GM12878 (cell line): ENCODE data around the gene PHF23. TPM values are rescaled to one million over a fixed set of nuclear protein-coding genes. Genes with fewer than 3 reads are reported as not detected.

Experiments used
- CBX3 ChIP-seq: fragments of 200-600 bp; sonication (generic); IDR thresholded peaks from 2 replicates; pipeline ENCODE4 v1.6.1; 2016; ENCODE audit warnings: low read depth, borderline replicate concordance
- CHD1 ChIP-seq: IDR thresholded peaks from 2 replicates; pipeline ENCODE4 v1.6.1; 2012; ENCODE audit warnings: low read depth, low read length, improper control_type of control experiment
- CREM ChIP-seq: IDR thresholded peaks from 2 replicates; pipeline ENCODE4 v1.6.1; 2014; ENCODE audit warnings: antibody characterized with exemption, low read depth
- FOXK2 ChIP-seq: fragments of 450-650 bp; IDR thresholded peaks from 2 replicates; pipeline ENCODE4 v1.6.1; 2017; ENCODE audit warnings: mild to moderate bottlenecking, moderate library complexity
- HDAC2 ChIP-seq: fragments of 200-600 bp; sonication (generic); IDR thresholded peaks from 2 replicates; pipeline ENCODE4 v1.6.1; 2017
- IKZF1 ChIP-seq: fragments of 450-650 bp; conservative IDR thresholded peaks from 2 replicates; pipeline ENCODE4 v1.6.1; 2017; ENCODE audit warnings: antibody characterized with exemption, mild to moderate bottlenecking
- IKZF2 ChIP-seq, 2 experiments: fragments of 450-650 bp; IDR thresholded peaks; 2 replicates each; pipeline ENCODE4 v1.6.1; 2017; ENCODE audit warnings: mild to moderate bottlenecking in 2 of 2, moderate library complexity in 2 of 2
- KAT2A ChIP-seq: conservative IDR thresholded peaks from 2 replicates; pipeline ENCODE4 v1.6.1; 2011; ENCODE audit warnings: low read depth, low read length; ENCODE audit not compliant: control insufficient read depth
- KDM1A ChIP-seq: fragments of 200-600 bp; sonication (generic); IDR thresholded peaks from 2 replicates; pipeline ENCODE4 v1.6.1; 2016; ENCODE audit warnings: borderline replicate concordance
- RAD51 ChIP-seq: fragments of 450-650 bp; IDR thresholded peaks from 2 replicates; pipeline ENCODE4 v1.6.1; 2016; ENCODE audit warnings: moderate library complexity, mild to moderate bottlenecking, inconsistent platforms
- RBBP5 ChIP-seq: fragments of 200-600 bp; sonication (generic); conservative IDR thresholded peaks from 2 replicates; pipeline ENCODE4 v1.6.1; 2016
- RFX5 ChIP-seq: IDR thresholded peaks from 2 replicates; pipeline ENCODE4 v1.6.1; 2011; ENCODE audit warnings: low read depth, low read length, improper control_type of control experiment
- SMARCA5 ChIP-seq: fragments of 450-650 bp; IDR thresholded peaks from 2 replicates; pipeline ENCODE4 v1.6.1; 2017; ENCODE audit warnings: mild to moderate bottlenecking
- TARDBP ChIP-seq: IDR thresholded peaks from 2 replicates; pipeline ENCODE4 v1.6.1; 2016; ENCODE audit warnings: borderline replicate concordance
- ZNF384 ChIP-seq: IDR thresholded peaks from 2 replicates; pipeline ENCODE4 v1.6.1; 2012; ENCODE audit warnings: low read depth, mild to moderate bottlenecking, low read length, improper control_type of control experiment, borderline replicate concordance
- polyA plus RNA-seq, 11 experiments: library from polyadenylated mRNA; depleted of rRNA in 4 of 11; unstranded in 6 of 11; stranded (reverse) in 5 of 11; fragments of >200 nt; fragmentation: Nextera tagmentation in 4 of 11; fragmentation: Illumina TruSeq in 1 of 11; extraction: Ambion mirVana in 4 of 11; extraction: Trizol in 1 of 11; gene quantifications; 1 replicate in 1 of 11; 2 replicates in 10 of 11; pipeline versions ENCODE4 v1.2.1 to v1.2.3, GENCODE V29; 2011 to 2016; ENCODE audit warnings: inconsistent platforms in 2 of 11, missing spikeins in 2 of 11, low read depth in 1 of 11
- total RNA-seq, 4 experiments: library from RNA; depleted of rRNA in 3 of 4; stranded (reverse); fragments of >200 nt in 3 of 4; fragmentation: Illumina TruSeq in 1 of 4; extraction: Trizol in 1 of 4; gene quantifications; 2 replicates each; pipeline versions ENCODE4 v1.2.1 to v1.2.3, GENCODE V29; 2013 to 2021
- TF ChIP-seq, protein P1 (sequence below): fragments of 450-650 bp; IDR thresholded peaks from 2 replicates; pipeline ENCODE4 v1.6.1; 2016; ENCODE audit warnings: mild to moderate bottlenecking, moderate library complexity, borderline replicate concordance
- TF ChIP-seq, protein P2 (sequence below): IDR thresholded peaks from 2 replicates; pipeline ENCODE4 v1.6.1; 2011; ENCODE audit warnings: low read depth, mild to moderate bottlenecking, low read length, moderate library complexity, borderline replicate concordance; ENCODE audit errors: extremely low read depth
- TF ChIP-seq, protein P3 (sequence below): IDR thresholded peaks from 2 replicates; pipeline ENCODE4 v1.6.1; 2012; ENCODE audit warnings: mild to moderate bottlenecking, low read depth, low read length
- TF ChIP-seq, protein P4 (sequence below): fragments of 450-650 bp; IDR thresholded peaks from 2 replicates; pipeline ENCODE4 v1.6.1; 2017; ENCODE audit warnings: mild to moderate bottlenecking, low read depth, inconsistent platforms; ENCODE audit not compliant: poor library complexity, severe bottlenecking
- TF ChIP-seq, protein P5 (sequence below): IDR thresholded peaks from 2 replicates; pipeline ENCODE4 v1.6.1; 2012; ENCODE audit warnings: low read length, inconsistent platforms

PHF23 gene
- total and polyA plus RNA-seq, 10 of the 15 experiments (the other 5 are each of a cell fraction or from before 2014, with no cell fraction given), result 8.2 to 84.8 (median 32.6) TPM

DNA sequence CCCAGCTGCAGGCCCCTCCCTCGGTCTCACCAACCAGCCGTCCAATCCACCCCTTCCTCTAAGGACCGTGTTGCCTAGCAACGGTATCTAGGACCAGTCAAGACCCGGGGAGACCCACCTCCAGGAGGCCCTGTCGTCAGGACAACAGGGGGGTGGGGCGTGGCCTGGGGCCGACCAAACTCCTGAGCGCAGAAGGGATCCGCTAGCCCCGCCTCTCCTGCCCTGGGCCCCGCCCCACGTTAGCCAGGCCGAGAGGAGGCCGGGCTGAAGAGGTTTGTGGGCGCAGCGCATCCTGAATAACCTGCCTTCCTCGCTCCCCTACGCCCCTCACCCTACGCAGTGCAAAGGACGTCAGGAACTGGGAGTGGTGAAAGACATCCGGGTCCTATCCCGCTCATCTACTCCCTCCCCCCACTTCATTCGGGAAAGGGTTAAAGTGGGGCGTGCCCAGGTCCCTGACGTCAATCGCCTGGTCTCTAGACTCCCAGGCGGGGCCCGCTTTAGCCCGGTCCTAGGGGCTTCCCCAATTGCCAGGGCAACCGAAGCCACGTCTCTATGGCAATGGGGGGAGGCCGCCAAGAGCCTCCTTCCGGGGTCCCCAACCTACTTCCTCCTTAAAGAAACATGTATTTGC is 34.3 kb downstream of the PHF23 start (continued):
- TF ChIP-seq ZNF384, result no peak
- TF ChIP-seq, protein P1, sequence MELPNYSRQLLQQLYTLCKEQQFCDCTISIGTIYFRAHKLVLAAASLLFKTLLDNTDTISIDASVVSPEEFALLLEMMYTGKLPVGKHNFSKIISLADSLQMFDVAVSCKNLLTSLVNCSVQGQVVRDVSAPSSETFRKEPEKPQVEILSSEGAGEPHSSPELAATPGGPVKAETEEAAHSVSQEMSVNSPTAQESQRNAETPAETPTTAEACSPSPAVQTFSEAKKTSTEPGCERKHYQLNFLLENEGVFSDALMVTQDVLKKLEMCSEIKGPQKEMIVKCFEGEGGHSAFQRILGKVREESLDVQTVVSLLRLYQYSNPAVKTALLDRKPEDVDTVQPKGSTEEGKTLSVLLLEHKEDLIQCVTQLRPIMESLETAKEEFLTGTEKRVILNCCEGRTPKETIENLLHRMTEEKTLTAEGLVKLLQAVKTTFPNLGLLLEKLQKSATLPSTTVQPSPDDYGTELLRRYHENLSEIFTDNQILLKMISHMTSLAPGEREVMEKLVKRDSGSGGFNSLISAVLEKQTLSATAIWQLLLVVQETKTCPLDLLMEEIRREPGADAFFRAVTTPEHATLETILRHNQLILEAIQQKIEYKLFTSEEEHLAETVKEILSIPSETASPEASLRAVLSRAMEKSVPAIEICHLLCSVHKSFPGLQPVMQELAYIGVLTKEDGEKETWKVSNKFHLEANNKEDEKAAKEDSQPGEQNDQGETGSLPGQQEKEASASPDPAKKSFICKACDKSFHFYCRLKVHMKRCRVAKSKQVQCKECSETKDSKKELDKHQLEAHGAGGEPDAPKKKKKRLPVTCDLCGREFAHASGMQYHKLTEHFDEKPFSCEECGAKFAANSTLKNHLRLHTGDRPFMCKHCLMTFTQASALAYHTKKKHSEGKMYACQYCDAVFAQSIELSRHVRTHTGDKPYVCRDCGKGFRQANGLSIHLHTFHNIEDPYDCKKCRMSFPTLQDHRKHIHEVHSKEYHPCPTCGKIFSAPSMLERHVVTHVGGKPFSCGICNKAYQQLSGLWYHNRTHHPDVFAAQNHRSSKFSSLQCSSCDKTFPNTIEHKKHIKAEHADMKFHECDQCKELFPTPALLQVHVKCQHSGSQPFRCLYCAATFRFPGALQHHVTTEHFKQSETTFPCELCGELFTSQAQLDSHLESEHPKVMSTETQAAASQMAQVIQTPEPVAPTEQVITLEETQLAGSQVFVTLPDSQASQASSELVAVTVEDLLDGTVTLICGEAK, result peak; percentile 65; the same call in 1 of the 2 replicates
- TF ChIP-seq CREM, result peak; percentile 80
- TF ChIP-seq KDM1A, result no peak
- no peak for TF ChIP-seq KAT2A
- TF ChIP-seq, protein P2, sequence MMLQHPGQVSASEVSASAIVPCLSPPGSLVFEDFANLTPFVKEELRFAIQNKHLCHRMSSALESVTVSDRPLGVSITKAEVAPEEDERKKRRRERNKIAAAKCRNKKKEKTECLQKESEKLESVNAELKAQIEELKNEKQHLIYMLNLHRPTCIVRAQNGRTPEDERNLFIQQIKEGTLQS, result no peak
- TF ChIP-seq IKZF1, result peak; percentile 49; the same call in 1 of the 2 replicates
- TF ChIP-seq FOXK2, result no peak
- no peak for TF ChIP-seq CHD1
- no peak for TF ChIP-seq IKZF2 (IDR thresholded peaks at IDR 0.05)
- TF ChIP-seq RAD51, result no peak
- TF ChIP-seq RBBP5, result no peak
- TF ChIP-seq CBX3, result no peak
- TF ChIP-seq, protein P3, sequence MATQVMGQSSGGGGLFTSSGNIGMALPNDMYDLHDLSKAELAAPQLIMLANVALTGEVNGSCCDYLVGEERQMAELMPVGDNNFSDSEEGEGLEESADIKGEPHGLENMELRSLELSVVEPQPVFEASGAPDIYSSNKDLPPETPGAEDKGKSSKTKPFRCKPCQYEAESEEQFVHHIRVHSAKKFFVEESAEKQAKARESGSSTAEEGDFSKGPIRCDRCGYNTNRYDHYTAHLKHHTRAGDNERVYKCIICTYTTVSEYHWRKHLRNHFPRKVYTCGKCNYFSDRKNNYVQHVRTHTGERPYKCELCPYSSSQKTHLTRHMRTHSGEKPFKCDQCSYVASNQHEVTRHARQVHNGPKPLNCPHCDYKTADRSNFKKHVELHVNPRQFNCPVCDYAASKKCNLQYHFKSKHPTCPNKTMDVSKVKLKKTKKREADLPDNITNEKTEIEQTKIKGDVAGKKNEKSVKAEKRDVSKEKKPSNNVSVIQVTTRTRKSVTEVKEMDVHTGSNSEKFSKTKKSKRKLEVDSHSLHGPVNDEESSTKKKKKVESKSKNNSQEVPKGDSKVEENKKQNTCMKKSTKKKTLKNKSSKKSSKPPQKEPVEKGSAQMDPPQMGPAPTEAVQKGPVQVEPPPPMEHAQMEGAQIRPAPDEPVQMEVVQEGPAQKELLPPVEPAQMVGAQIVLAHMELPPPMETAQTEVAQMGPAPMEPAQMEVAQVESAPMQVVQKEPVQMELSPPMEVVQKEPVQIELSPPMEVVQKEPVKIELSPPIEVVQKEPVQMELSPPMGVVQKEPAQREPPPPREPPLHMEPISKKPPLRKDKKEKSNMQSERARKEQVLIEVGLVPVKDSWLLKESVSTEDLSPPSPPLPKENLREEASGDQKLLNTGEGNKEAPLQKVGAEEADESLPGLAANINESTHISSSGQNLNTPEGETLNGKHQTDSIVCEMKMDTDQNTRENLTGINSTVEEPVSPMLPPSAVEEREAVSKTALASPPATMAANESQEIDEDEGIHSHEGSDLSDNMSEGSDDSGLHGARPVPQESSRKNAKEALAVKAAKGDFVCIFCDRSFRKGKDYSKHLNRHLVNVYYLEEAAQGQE, result no peak
- TF ChIP-seq SMARCA5, result no peak
- TF ChIP-seq, protein P4, sequence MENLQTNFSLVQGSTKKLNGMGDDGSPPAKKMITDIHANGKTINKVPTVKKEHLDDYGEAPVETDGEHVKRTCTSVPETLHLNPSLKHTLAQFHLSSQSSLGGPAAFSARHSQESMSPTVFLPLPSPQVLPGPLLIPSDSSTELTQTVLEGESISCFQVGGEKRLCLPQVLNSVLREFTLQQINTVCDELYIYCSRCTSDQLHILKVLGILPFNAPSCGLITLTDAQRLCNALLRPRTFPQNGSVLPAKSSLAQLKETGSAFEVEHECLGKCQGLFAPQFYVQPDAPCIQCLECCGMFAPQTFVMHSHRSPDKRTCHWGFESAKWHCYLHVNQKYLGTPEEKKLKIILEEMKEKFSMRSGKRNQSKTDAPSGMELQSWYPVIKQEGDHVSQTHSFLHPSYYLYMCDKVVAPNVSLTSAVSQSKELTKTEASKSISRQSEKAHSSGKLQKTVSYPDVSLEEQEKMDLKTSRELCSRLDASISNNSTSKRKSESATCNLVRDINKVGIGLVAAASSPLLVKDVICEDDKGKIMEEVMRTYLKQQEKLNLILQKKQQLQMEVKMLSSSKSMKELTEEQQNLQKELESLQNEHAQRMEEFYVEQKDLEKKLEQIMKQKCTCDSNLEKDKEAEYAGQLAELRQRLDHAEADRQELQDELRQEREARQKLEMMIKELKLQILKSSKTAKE, result no peak
- TF ChIP-seq RFX5, result peak; percentile 57; the same call in 1 of the 2 replicates
- no peak for TF ChIP-seq HDAC2
- TF ChIP-seq TARDBP, result no peak
- TF ChIP-seq, protein P5, sequence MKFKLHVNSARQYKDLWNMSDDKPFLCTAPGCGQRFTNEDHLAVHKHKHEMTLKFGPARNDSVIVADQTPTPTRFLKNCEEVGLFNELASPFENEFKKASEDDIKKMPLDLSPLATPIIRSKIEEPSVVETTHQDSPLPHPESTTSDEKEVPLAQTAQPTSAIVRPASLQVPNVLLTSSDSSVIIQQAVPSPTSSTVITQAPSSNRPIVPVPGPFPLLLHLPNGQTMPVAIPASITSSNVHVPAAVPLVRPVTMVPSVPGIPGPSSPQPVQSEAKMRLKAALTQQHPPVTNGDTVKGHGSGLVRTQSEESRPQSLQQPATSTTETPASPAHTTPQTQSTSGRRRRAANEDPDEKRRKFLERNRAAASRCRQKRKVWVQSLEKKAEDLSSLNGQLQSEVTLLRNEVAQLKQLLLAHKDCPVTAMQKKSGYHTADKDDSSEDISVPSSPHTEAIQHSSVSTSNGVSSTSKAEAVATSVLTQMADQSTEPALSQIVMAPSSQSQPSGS, result no peak
